HG03558 (cell line): ENCODE data around the gene CCDC196.

Experiments
- ATAC-seq: cut with Tn5 transposase; IDR thresholded peaks from one replicate; pipeline ENCODE4 v1.9.1; 2021; ENCODE audit warnings: moderate number of reproducible peaks; ENCODE audit not compliant: unreplicated experiment; ENCODE audit errors: extremely low read depth

CCDC196 gene, protein sequence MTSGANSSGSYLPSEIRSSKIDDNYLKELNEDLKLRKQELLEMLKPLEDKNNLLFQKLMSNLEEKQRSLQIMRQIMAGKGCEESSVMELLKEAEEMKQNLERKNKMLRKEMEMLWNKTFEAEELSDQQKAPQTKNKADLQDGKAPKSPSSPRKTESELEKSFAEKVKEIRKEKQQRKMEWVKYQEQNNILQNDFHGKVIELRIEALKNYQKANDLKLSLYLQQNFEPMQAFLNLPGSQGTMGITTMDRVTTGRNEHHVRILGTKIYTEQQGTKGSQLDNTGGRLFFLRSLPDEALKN

DNA sequence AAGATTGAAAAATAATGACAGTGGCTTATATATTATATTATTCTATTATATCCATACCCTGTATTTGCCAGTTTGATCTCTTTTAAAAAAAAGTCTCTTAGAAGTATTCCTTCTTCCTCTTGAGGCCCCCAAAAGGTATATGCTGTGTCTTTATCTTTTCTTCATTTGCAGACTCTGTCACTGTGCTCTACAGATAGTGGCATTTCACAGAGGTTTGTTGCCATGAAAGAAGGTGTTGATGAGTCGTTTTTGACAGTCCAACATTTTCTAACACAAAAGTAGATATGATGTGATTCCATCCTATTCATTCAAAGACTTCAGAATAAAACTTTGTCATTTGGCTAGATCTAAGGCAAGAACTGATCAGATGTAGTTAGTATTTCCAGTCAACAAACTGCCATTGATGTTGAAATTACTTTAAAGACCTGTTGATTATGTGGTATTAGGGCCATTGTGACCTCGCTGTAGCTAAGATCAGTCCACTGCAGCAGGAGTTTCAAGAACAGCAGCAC, at the start of gene CCDC196:
Gene CCDC196, plus strand, starts transcription at position 462 of the 512 bp plus-strand sequence. CDS start 132 bp downstream, outside the sequence.
- ATAC-seq = no peak

DNA sequence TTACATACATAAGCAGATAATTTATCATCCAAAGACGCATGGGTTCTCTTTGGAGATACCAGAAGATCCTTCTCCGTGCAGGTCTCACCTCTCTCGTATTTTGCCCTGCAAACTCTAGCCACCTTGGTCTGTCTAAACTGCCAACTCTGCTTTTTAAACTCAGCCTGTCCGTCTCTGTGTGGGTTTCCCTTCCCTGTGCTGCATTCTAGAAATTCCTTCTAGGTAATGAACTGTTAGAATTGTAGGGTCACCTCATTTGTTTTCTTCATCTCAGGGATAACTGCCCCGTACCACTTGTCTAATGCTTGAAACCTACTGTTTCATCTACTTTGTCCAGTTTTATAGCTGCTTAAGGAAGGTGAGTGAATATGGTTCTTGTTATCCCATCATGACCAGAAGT, 45.4 kb upstream of the CCDC196 start:
- ATAC-seq = no peak

DNA sequence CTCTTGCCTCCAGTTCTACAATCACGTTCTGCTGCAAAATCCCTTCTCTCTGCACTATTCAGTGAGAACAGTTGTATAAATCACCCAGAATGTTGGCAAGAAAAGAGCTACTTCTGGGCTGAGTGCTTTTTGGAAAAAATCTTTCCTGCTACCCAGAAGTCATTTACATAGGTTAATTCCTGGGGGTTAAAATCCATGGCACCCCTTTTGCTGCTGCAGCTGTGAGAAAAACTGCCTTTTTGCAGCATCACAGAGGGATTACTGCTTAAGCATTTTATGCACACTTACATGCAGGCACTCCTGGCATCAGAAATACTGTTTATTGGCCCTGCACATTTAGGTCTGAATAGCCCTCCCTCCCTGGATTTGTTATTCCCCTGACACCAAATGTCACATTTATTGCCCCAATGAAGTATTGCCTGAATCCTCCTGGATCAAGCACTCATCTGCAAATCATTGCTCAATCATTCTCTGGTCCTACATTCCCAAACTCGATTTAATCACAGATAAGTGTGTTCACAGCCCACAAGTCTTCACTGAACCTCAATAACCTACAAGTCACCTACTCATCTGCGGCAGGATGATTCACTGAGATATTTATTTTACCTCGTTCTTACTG, 43.1 kb upstream of the CCDC196 start:
- ATAC-seq = no peak

DNA sequence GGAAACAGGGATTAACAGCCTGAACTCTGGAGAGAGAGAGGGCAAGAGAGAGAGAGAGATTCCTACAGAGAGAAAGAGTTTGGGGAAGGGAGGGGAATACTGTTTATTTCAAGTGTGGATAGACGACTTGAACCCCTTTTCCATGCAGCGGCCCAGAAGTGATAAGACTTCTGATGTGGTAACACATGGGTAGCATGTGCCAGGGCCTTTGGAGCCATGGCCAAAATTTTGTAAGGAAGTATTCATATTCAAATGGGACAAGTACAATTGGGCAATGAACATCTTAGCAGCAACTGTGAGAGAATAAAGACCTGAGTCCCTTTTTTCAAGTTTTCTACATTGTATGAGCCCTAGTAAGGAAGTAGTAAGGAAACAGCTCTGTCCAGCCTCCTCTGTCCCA, 42.4 kb upstream of the CCDC196 start:
- no peak for ATAC-seq

DNA sequence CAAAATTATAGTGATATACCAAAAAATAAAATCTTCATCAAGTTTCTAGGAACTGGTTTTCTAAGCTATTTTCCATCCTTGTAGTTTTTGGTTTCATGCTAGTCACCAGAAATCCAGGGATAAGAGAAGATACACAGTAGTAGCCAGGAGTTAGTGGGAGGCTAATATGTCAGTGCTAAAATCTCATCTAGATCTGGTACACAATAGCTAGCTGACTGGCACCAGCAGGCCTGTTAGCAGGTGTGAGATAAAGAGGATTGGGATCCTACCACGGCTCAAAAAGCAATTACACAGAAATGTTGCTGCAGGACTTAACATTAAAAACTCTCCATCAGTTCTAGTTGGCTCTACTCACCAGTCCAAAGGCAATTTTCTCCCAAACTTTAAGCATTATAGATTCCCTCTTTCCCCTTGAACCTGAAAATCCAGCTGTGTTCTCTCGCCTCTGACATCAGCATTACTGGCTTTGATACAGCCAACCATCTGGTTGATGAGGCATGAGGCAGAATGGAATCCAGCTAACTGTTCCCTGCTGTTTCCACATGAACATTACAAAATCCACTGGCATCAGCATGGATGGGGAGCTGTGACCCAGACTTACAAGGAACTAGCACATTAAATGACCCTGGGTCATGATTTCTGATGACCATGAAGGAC, 41.8 kb upstream of the CCDC196 start:
- ATAC-seq = no peak

DNA sequence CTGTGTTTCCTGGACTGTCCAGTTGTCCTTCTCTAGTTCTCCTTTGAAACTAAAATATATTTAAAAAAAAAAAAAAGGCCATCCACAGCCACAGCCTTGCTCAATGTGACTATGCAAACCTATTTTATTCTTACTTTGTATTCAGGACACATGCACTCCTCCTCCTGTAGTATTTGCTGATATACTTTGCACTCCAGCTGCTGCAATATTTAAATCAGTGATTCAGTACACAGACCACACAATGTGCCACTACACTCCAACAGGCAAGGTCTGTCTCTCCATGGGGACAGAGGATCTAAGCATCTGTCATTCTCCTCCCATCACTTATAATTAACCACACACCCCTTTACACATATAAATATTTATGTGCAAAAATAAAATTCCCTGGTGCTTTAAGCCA, 40.2 kb upstream of the CCDC196 start:
- ATAC-seq = no peak

DNA sequence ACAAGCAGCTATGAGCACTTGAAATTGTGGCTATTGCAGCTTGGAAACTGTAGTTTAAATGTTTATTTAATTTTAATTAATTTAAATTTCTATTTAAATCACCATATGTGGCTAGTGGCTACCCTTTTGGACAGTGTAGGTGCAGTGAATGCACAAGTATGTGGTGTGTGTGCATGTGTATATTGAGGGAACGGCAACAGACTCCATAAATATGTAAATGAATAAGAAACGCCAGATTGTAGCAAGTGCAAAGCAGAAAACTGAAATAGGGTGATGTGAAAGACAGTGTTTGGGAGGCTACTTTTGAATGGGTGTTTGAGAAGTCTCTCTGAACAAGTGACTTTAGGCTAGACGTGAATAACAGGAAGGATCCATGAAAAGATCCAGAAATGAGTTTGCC, 32.7 kb upstream of the CCDC196 start:
- ATAC-seq = no peak

DNA sequence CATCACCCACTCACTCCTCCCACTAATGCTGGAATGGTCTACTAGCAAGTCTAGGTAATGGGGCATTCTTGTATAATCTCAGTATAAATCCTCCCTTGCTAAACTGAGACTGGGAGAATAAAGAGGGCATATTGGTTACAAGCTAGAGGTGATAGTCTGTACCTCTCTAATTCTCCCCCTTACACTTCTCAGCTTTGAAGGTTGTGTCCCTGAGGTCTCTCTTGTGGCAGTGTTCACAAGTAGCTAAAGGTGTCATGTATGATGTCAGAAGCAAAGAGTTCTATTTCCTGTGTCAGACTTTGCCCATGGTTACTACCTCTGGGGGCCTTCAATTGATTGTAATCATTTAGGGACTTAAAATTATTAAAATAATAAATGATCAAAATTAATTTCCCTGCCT, 26.6 kb upstream of the CCDC196 start:
- ATAC-seq = no peak

DNA sequence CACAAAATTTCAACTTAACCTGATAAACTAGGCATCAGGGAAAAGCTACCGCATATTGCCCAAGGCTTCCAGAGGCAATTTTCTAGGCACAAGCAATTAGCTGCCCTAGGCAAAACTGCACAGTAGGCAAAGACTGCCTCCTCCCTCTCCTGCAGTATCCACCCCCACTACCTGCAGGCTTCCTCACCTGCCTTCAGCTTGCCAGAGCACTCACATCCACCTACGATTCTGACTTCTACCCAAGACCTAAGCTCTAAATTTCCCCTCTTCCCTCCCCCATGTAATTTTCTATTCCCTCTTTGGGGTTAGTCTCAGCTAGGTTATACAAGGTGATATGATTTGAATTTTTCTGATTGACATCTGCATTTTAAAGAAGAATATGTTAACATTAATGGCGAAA, 21.9 kb upstream of the CCDC196 start:
- no peak for ATAC-seq

DNA sequence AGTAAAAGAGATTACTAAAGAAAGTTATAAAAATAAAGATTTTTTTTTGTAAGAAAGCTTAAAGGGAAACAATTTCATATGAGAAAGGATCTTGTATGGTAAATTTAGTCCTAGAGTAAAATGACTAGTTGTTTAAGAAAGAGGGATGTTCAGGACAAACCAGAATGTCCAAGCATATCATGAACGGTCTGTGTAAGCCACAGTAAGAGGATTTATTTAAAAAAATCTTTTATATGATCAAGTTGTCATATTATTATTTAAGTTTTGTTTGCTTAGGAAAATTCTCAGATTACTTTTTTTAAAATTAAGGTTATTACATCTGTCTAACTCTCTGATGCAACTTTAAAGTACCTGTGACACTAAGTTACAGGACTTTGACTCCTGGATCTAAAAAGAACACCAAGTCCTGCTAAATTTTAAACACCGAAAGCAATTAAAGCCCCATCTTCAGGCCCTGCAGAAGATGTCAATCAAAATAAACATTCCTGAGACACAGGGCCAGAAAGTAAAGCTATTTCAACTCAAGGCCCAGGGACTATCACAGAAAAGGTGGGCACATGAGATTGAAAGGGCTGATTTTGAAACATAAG, 17.3 kb upstream of the CCDC196 start:
- no peak for ATAC-seq

DNA sequence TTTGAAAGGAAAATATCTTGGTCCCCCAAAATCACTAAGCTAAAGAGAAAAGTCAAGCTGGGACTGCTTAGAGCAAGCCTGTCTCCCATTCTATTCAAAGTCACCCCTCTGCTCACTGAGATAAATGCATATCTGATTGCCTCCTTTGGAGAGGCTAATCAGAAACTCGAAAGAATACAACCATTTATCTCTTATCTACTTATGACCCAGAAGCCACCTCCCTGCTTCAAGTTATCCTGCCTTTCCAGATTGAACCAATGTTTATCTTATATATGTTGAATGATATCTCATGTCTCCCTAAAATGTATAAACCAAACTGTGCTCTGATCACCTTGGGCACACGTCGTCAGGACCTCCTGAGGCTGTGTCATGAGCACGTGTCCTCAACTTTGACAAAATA, 14.6 kb upstream of the CCDC196 start:
- ATAC-seq = no peak

DNA sequence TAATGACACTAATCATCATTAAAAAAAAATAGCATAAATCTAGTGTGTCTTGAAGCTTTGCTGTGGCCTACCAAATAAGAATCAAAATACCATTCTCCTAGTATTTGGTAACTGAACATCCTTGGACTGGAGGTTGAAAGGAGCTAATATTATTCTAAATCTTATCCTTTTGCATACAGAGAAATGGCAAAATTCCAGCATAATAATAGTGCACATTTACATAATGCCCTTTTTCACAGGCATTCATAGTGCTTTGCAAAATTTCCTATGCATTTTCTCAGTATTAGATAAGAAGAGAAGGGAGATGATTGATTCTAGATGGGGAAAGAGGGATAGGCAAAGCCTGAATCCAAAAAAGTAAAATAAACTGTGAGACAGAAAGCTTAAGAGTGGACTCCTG, 13.9 kb upstream of the CCDC196 start:
- no peak for ATAC-seq

DNA sequence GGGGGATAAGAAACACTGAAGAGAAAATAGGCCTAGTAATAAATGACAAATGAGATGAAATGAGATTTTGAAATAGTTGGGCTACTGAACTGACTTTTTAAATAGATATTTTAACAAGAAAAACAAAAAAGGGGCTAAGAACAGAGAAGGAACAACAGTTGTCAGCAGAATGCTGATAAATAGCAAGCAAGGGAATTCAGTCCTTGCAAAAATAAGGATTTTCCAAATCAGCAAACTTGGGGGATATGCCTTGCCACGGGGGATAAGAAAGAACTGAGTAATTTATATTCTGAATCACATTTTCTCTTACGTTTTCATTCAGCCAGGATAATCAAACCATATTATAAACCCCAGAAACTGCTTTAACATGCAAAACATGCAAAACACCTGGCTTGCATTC, 12.9 kb upstream of the CCDC196 start:
- ATAC-seq = no peak

DNA sequence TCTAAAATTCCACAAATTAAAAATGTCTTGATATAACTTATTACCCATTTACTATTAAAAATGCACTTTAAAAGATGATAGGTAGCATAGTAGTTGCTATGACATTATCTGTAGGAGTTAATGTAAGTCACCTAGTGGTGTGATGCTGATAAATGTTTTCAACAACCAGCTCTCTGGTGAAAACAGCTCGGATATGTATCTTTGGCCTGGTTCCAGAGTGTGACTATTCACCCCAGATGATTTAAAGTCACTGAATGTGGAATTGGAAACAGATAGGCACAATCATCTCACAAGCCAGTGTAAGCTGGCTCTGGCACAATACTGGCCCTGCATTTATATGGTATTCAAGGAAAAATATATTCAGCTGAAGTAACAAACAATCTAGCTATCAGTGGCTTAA, 9.2 kb upstream of the CCDC196 start:
- ATAC-seq = no peak

DNA sequence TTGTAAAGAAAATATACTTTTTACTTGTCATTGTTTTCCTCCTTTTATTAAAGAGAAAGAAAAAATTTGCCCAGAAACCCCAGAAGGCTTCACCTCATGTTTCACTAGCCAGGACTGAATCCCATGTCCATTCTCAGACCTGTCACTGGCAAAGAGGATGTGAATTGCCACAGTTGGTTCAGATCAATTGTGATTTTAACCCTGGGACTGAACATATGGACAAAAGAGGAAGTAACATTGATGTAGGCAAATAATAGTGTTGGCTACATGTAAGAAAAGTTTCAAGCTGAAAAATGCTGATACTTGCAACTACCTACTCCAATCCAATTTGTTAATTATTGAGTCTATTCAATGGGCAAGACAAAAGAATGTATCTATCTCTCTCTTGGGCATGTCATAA, 8.6 kb upstream of the CCDC196 start:
- ATAC-seq = no peak

DNA sequence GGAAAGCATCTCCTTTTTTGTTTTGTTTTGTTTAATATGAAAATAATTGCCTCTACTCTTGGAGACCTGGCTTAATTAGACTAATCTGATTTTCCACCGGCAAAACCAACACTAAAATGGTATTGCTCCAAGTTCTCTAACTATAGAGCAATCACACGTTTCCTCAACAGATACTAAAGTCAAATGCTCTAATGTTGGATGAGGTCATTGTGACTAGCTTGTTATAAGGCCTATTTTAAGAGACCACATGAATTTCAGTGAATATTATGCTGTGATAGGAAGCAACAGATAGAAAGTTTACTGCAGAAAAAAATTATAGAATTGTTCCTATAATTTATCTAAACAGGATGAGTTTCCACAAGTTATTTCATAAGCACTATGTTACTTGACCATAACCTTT, 3.3 kb upstream of the CCDC196 start:
- no peak for ATAC-seq

DNA sequence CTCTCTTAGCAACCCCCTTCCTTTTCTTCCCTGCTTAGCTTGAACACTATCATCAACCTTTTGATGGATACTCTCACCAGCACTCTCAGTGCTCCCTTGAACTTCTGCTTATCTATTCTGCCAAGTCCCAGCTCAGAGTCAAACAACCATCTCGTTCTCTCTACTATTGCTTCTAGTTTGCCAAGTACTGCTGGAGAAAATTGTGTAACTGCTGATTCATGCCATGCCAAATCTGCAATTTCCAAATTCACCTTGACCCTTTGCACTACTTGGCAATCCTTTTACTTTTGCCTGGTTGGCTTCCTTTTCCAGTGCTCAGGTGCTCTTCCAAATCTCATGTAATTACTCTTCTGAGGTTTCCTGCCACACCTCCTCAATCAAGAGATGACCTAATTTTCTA, 2.8 kb upstream of the CCDC196 start:
- ATAC-seq = no peak

DNA sequence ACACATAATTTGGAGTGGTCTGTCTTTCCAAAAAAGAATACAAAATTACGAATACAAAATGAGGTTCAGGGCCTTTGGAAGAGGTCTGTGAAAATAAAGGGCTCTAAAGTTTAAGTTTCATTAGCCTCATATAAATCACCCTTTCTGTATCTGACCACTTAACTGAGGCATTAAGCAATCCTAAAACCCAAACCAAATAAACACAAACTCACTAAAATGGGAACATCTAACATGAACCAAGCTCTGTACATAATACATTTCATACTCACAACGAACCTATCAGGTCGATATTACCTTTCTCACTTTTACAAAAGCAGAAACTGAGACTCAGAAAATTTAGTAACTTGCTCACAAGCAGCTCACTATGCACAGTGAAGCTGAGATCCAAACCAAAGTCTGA, 1.1 kb upstream of the CCDC196 start:
- ATAC-seq = no peak

DNA sequence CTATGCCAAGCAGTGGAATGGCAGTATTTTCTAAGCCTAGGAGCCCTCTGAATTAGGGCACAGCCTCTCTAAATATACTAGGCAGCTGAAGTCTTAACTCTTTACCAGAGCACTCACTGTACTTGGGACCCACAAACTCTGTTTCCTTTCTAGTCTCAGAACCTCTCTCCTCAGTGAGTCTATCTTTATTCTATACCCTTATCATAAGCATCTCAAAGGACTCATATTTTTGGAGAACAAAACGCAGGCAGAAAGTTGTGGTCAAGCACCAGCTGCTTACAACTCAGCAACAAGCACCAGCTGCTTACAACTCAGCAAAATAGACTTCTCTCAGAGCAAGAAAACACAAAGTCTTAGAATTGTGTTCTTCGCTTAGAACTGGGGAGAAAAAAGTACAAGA, 993 bp downstream of the CCDC196 start:
- no peak for ATAC-seq

DNA sequence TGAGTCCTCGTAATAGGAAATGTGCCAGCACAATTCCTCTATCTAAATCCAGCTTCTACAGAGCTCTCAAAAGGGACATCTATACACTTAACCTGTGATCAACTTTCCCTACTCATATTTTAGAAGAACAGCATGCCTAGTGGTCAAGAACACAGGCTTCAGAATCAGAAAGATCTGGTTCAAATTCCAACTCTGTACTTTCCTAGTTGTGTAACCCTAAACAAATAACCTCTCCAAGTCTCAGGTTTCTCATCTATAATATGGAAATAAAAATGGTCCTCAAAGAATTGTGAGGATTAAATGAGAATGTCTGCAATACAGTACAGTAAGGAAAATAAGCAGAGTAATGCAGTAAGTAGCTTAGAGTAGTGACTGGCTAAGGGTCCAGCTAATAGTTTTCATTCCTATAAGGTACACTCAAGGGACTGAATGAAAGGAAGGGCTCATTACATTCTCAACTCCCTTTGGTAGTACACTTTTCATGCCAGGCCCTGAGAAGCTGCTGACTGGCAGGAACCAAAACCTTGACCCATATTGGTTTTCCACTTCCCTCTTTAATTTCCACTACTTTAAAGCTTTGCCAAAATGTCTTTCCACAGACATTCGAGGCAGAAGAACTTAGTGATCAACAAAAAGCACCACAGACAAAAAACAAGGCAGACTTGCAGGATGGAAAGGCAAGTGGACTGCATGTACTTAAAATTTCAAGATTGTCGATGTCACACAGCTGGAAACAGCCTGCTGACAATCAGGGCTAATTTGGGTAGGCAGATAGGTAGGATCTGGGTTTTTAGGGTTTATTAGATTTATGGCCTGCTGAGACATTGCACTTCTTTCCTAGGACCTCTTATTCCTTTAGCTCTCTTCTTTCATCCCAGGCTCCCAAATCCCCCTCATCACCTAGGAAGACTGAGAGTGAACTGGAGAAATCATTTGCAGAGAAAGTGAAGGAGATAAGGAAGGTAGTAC, 4.3 kb downstream of the CCDC196 start:
- no peak for ATAC-seq
